Large intestine (tissue), 3 donors: ENCODE data around the gene CELF2. TPM values are rescaled to one million over a fixed set of nuclear protein-coding genes. Genes with fewer than 3 reads are reported as not detected.

Experiments used
- DNase-seq, 2 donors: peaks; one replicate each; pipeline versions ENCODE4 v3.0.0 to v3.0.0-alpha.2; 2013
- H3K27ac ChIP-seq: one replicate; pipeline ENCODE4 v1.5.1; 2013; ENCODE audit warnings: low read length
- H3K27me3 ChIP-seq: 2 replicates; pipeline ENCODE4 v1.6.1; 2013; ENCODE audit warnings: low read length; ENCODE audit not compliant: control insufficient read depth, insufficient read depth
- H3K36me3 ChIP-seq: 2 replicates; pipeline ENCODE4 v1.6.1; 2013; ENCODE audit warnings: low read length; ENCODE audit not compliant: control insufficient read depth, insufficient read depth
- H3K4me1 ChIP-seq: one replicate; pipeline ENCODE4 v1.6.1; 2013; ENCODE audit warnings: low read length; ENCODE audit not compliant: control insufficient read depth, insufficient read depth
- H3K4me3 ChIP-seq: one replicate; pipeline ENCODE4 v1.5.1; 2013; ENCODE audit warnings: low read length
- H3K9me3 ChIP-seq: one replicate; pipeline ENCODE4 v1.6.1; 2013; ENCODE audit warnings: mild to moderate bottlenecking, low read depth, low read length, moderate library complexity; ENCODE audit not compliant: control insufficient read depth
- WGBS: methylation state at CpG from one replicate; pipeline ENCODE4 v1.1.5; 2013; ENCODE audit warnings: low lambda C conversion rate; ENCODE audit not compliant: insufficient coverage; 5-methylcytosine and 5-hydroxymethylcytosine counted together
- polyA plus RNA-seq: library from polyadenylated mRNA; unstranded; fragments of 120-200 nt; gene quantifications from one replicate; pipeline ENCODE4 v1.2.1, GENCODE V29; 2013

Gene CELF2
- polyA plus RNA-seq, 1 donor: 14.9 TPM

- Histone ChIP-seq H3K9me3 (no peaks in the 10 kb centered on the region), H3K27ac (no peak overlapping the region), H3K4me1 (peaks cover 5% of the 10 kb centered on the region), H3K27me3 (no peaks in the 10 kb centered on the region), H3K36me3 (no peaks in the 10 kb centered on the region), H3K4me3 (no peak overlapping the region)
- no CpG with 5 or more reads among the region's 18 CpGs for WGBS
- peak; percentile 69 to 73 for DNase-seq
Observed at GRCh38 chr10:11270135-11270857, 252.6 kb downstream of the CELF2 start.

GRCh38 chr10:11270858-11271179 lies 253.1 kb downstream of the CELF2 start:
- H3K27ac ChIP-seq: no peak overlapping the region
- WGBS: no CpG with 5 or more reads among the region's 7 CpGs

GRCh38 chr10:11272915-11273389 lies 255.3 kb downstream of the CELF2 start:
- no peak overlapping the region for H3K4me3 ChIP-seq
- H3K36me3 ChIP-seq: no peaks in the 10 kb centered on the region
- WGBS: 90% methylated on average over 2 of the region's 15 CpGs

More at GRCh38 chr10:11270858-11271179, 253.1 kb downstream of the CELF2 start:
- peak in 1 of 2 donors; percentile 7 for DNase-seq
- Histone ChIP-seq H3K36me3 (no peaks in the 10 kb centered on the region), H3K4me3 (no peak overlapping the region), H3K4me1 (peaks cover 5% of the 10 kb centered on the region), H3K27me3 (no peaks in the 10 kb centered on the region), H3K9me3 (no peaks in the 10 kb centered on the region)

GRCh38 chr10:11274452-11274851 lies 256.8 kb downstream of the CELF2 start:
- no peak for DNase-seq
- WGBS: 88% methylated on average over 1 of the region's 5 CpGs
- Histone ChIP-seq H3K36me3 (no peaks in the 10 kb centered on the region), H3K9me3 (no peaks in the 10 kb centered on the region), H3K27me3 (no peaks in the 10 kb centered on the region), H3K4me3 (no peak overlapping the region), H3K4me1 (peaks cover 5% of the 10 kb centered on the region), H3K27ac (no peak overlapping the region)

More at GRCh38 chr10:11272915-11273389, 255.3 kb downstream of the CELF2 start:
- DNase-seq: no peak
- Histone ChIP-seq H3K27me3 (no peaks in the 10 kb centered on the region), H3K27ac (no peak overlapping the region), H3K9me3 (no peaks in the 10 kb centered on the region), H3K4me1 (peaks cover 5% of the 10 kb centered on the region)

GRCh38 chr10:11275651-11276050 lies 258.0 kb downstream of the CELF2 start:
- Histone ChIP-seq H3K27ac (no peak overlapping the region), H3K9me3 (no peaks in the 10 kb centered on the region), H3K4me3 (no peak overlapping the region), H3K27me3 (no peaks in the 10 kb centered on the region), H3K36me3 (no peaks in the 10 kb centered on the region), H3K4me1 (no peaks in the 10 kb centered on the region)
- 58% methylated on average over 2 of the region's 12 CpGs for WGBS
- no peak for DNase-seq

- Histone ChIP-seq H3K4me3 (no peak overlapping the region), H3K27ac (no peak overlapping the region), H3K36me3 (no peaks in the 10 kb centered on the region), H3K9me3 (no peaks in the 10 kb centered on the region), H3K27me3 (no peaks in the 10 kb centered on the region), H3K4me1 (no peaks in the 10 kb centered on the region)
- DNase-seq: no peak
- WGBS: no CpG with 5 or more reads among the region's 10 CpGs
Observed at GRCh38 chr10:11276449-11276990, 258.8 kb downstream of the CELF2 start.

- DNase-seq: no peak
- Histone ChIP-seq H3K27me3 (no peaks in the 10 kb centered on the region), H3K4me1 (no peaks in the 10 kb centered on the region), H3K4me3 (no peak overlapping the region), H3K27ac (no peak overlapping the region), H3K36me3 (no peaks in the 10 kb centered on the region), H3K9me3 (peaks cover 1% of the 10 kb centered on the region)
- WGBS: no CpG with 5 or more reads among the region's 7 CpGs
Observed at GRCh38 chr10:11279314-11279713, 261.6 kb downstream of the CELF2 start.

- Histone ChIP-seq H3K4me1 (no peaks in the 10 kb centered on the region), H3K27ac (no peak overlapping the region), H3K36me3 (no peaks in the 10 kb centered on the region), H3K4me3 (no peak overlapping the region), H3K9me3 (peaks cover 3% of the 10 kb centered on the region), H3K27me3 (no peaks in the 10 kb centered on the region)
- DNase-seq: no peak
- WGBS: no CpG with 5 or more reads among the region's 25 CpGs
Observed at GRCh38 chr10:11280187-11280932, 262.7 kb downstream of the CELF2 start.

- no peaks in the 10 kb centered on the region for H3K36me3 ChIP-seq
- no CpG with 5 or more reads among the region's 9 CpGs for WGBS
- no peak overlapping the region for H3K27ac ChIP-seq
Observed at GRCh38 chr10:11282156-11282555, 264.5 kb downstream of the CELF2 start.

GRCh38 chr10:11282661-11283060 lies 265.0 kb downstream of the CELF2 start:
- H3K36me3 ChIP-seq: no peaks in the 10 kb centered on the region
- WGBS: no CpG with 5 or more reads among the region's 8 CpGs

More at GRCh38 chr10:11282156-11282555, 264.5 kb downstream of the CELF2 start:
- H3K4me1 ChIP-seq: no peaks in the 10 kb centered on the region
- H3K9me3 ChIP-seq: peaks cover 3% of the 10 kb centered on the region
- no peak overlapping the region for H3K4me3 ChIP-seq
- H3K27me3 ChIP-seq: no peaks in the 10 kb centered on the region
- no peak for DNase-seq

More at GRCh38 chr10:11282661-11283060, 265.0 kb downstream of the CELF2 start:
- Histone ChIP-seq H3K27me3 (no peaks in the 10 kb centered on the region), H3K27ac (no peak overlapping the region), H3K4me3 (no peak overlapping the region), H3K9me3 (peaks cover 3% of the 10 kb centered on the region), H3K4me1 (no peaks in the 10 kb centered on the region)
- DNase-seq: no peak
